SH-SY5Y (cell line): ENCODE results near the gene COX7A2.

ENCODE experiments used
- GATA2 ChIP-seq: IDR thresholded peaks from 2 replicates; pipeline ENCODE4 v1.6.1; 2011; ENCODE audit warnings: mild to moderate bottlenecking, low read depth, low read length
- GATA3 ChIP-seq: IDR thresholded peaks from 2 replicates; pipeline ENCODE4 v1.6.1; 2011; ENCODE audit warnings: low read depth, mild to moderate bottlenecking, low read length, moderate library complexity

The COX7A2 gene

GRCh38 chr6:75249837-75250236, 6.2 kb upstream of the COX7A2 start:
- TF ChIP-seq GATA2, result no peak
- TF ChIP-seq GATA3, result no peak

- TF ChIP-seq GATA3 (no peak), GATA2 (no peak)
Measured at GRCh38 chr6:75246386-75246785, 2.8 kb upstream of the COX7A2 start.

- no peak for TF ChIP-seq GATA2
- no peak for TF ChIP-seq GATA3
Measured at GRCh38 chr6:75244063-75244584, 523 bp upstream of the COX7A2 start.

GRCh38 chr6:75236630-75237029, 7.0 kb downstream of the COX7A2 start:
- TF ChIP-seq GATA2 (no peak), GATA3 (no peak)

- TF ChIP-seq GATA3 (no peak), GATA2 (no peak)
Measured at GRCh38 chr6:75235271-75235670, 8.3 kb downstream of the COX7A2 start.

- TF ChIP-seq GATA2 (no peak), GATA3 (no peak)
Measured at GRCh38 chr6:75234126-75234865, 9.3 kb downstream of the COX7A2 start.

GRCh38 chr6:75233092-75233615, 10.4 kb downstream of the COX7A2 start:
- TF ChIP-seq GATA2 (no peak), GATA3 (no peak)

- TF ChIP-seq GATA2 (no peak), GATA3 (no peak)
Measured at GRCh38 chr6:75230484-75231325, 12.9 kb downstream of the COX7A2 start.

- no peak for TF ChIP-seq GATA3
- TF ChIP-seq GATA2, result no peak
Measured at GRCh38 chr6:75224303-75224926, 19.2 kb downstream of the COX7A2 start.

GRCh38 chr6:75223428-75223827, 20.2 kb downstream of the COX7A2 start:
- TF ChIP-seq GATA2 (no peak), GATA3 (no peak)

- TF ChIP-seq GATA3 (no peak), GATA2 (no peak)
Measured at GRCh38 chr6:75222261-75222660, 21.3 kb downstream of the COX7A2 start.

GRCh38 chr6:75221116-75221515, 22.5 kb downstream of the COX7A2 start:
- TF ChIP-seq GATA3 (no peak), GATA2 (no peak)

- TF ChIP-seq GATA3 (no peak), GATA2 (no peak)
Measured at GRCh38 chr6:75220357-75220756, 23.2 kb downstream of the COX7A2 start.

GRCh38 chr6:75219263-75219662, 24.3 kb downstream of the COX7A2 start:
- no peak for TF ChIP-seq GATA2
- no peak for TF ChIP-seq GATA3

GRCh38 chr6:75217193-75217592, 26.4 kb downstream of the COX7A2 start:
- TF ChIP-seq GATA3, result no peak
- TF ChIP-seq GATA2, result no peak
